Adipose tissue (tissue), 3 donors: ENCODE measurements around the gene SLX4. TPM values are rescaled to one million over a fixed set of nuclear protein-coding genes. Genes with fewer than 3 reads are reported as not detected.

Experiments
- H3K27ac ChIP-seq: one replicate; pipeline ENCODE4 v1.5.1; 2013; ENCODE audit warnings: low read depth, low read length
- WGBS, 3 donors: extraction: QIAGEN DNeasy Blood & Tissue Kit; methylation state at CpG; one replicate each; pipeline ENCODE4 v1.1.7; 2013; 5-methylcytosine and 5-hydroxymethylcytosine counted together
- polyA plus RNA-seq, 3 donors: library from polyadenylated mRNA; stranded (reverse); fragments of 200-250 nt; gene quantifications; one replicate each; pipeline ENCODE4 v1.2.3, GENCODE V29; 2013
- donor health status: healthy with polysubstance abuse.
- donor health status: Bipolar disorder and iron deficiency.
- donor health status: healthy.

Gene SLX4
- polyA plus RNA-seq, 3 donors: 0.84 to 1.7 (median 1.3) TPM

DNA sequence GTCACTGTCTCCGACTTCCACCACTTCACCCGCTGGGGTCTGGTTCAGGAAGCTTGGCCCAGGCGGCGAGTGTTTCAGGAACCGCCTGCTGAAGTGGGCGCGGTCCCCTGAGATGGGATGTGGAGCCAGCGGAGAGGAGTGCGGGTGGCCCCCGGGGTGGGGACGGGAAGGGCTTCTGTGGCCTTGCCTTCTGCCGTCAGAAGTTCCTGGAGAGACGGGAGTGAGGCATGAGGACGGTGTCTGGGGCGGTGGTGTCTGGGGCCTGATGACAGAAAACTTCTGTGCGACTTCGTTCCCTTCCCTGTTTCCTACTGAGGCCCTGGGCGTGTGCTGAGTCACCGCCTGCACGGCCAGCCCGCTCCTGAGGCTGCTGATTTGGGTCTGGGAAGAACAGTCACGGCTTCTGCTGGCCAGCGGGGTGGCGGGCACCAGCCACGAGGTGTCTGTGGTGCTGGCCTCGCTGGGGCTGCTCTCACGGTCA is 21.9 kb downstream of the SLX4 start:
- H3K27ac ChIP-seq: no peak overlapping the region
- 55 to 90% (median 57%) methylated on average over 27 of the region's 27 CpGs for WGBS, 3 donors

DNA sequence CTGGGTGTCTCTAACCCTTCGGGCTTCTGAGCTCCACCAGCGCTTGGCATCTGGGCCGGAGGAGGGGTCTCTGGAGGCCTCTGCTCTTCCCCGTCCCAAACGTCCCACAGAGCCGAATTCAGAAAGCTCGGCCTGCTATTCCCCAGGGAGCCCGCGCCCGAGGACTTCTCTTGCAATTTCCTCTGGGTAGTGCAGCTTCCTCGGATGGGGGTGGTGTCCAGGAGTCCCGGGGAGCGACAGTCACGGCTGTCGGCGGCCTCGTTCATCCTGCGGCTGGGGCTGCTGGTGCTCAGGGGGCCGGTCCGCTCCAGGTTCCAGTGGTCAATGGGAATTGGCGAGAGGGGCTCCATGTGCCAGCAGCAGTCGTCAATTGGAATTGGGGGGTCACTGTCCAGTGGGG is 22.4 kb downstream of the SLX4 start:
- WGBS, 3 donors: 71 to 95% (median 73%) methylated on average over 22 of the region's 22 CpGs
- no peak overlapping the region for H3K27ac ChIP-seq

DNA sequence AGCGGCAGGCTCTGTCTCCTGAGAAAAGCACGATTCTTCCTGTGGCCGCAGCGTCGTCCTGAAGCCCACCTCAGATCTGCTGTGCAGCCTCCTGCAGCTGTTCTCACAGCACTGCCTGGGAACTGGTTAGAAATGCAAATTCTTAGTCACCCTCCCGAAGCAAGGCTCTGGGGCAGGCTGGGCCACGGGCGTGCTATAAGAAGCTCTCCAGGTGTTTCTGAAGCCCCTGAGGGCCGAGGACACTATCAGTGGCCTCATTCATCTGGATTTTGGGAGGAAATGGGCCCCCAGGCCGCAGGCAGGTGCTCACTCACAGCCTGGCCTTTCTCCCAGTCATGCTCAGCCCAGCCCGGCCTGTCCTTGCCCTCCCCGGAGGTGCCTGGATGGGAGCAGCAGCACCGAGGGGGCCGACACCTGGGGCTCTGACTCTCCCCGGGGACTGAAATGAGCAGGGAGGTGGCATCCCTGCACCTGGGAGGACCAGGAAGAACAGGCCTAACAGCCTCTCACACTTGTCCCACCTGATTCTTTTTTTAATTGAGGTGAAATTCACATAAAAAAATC is 23.8 kb downstream of the SLX4 start:
- no peak overlapping the region for H3K27ac ChIP-seq
- 88 to 96% (median 90%) methylated on average over 15 of the region's 15 CpGs for WGBS, 3 donors

DNA sequence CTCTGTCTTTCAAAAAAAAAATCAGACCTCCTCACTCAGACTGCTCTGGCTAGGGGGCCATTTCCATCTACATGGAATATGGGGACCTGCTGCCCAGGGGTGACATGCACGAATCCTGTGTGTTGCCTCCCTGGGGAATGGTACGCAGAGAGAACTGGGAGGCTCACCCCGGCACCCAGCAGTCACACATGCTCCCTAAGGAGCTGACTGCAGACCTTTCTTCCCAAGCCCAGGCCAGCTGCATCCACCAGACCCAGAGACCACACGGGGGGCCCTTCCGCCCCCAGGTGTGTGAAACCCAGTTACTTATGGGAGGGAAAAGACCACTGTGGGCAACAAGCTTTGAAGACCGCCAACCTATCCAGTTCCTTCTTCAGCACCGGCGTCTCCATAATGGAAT is 27.0 kb downstream of the SLX4 start:
- no peak overlapping the region for H3K27ac ChIP-seq
- WGBS, 3 donors: 96% methylated on average over 8 of the region's 8 CpGs

DNA sequence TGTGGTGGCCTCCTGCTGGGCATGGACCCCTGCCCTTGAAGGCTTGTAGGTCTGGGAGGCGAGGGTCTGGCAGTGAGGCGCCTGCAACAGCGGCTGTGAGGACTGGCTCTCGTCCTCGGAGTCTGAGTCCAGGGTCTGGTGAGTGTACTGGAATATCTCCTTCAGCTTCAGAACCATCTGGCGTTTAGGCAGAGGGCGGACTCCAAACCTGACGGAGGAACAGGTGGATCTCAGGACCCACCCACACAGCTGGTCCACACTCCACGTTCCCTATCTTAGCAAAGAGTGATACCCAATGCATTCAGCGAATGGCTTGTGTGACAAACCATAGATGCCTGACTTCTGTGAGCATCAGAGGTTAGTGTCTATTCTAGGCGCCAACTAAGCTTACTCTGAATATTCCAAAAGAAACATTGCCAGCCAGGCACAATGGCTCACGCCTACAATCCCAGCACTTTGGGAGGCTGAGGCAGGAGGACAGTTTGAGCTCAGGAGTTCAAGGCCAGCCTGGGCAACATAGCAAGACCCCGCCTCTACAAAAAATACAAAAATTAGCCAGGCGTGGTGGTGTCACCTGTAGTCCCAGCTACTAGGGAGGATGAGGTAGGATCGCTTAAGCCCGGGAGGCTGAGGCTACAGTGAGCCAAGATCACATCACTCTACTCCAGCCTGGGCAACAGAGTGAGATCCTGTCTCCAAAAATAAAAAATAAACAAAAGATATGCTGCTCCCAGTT is 27.9 kb downstream of the SLX4 start:
- no peak overlapping the region for H3K27ac ChIP-seq
- WGBS, 3 donors: 95 to 96% (median 96%) methylated on average over 16 of the region's 16 CpGs

DNA sequence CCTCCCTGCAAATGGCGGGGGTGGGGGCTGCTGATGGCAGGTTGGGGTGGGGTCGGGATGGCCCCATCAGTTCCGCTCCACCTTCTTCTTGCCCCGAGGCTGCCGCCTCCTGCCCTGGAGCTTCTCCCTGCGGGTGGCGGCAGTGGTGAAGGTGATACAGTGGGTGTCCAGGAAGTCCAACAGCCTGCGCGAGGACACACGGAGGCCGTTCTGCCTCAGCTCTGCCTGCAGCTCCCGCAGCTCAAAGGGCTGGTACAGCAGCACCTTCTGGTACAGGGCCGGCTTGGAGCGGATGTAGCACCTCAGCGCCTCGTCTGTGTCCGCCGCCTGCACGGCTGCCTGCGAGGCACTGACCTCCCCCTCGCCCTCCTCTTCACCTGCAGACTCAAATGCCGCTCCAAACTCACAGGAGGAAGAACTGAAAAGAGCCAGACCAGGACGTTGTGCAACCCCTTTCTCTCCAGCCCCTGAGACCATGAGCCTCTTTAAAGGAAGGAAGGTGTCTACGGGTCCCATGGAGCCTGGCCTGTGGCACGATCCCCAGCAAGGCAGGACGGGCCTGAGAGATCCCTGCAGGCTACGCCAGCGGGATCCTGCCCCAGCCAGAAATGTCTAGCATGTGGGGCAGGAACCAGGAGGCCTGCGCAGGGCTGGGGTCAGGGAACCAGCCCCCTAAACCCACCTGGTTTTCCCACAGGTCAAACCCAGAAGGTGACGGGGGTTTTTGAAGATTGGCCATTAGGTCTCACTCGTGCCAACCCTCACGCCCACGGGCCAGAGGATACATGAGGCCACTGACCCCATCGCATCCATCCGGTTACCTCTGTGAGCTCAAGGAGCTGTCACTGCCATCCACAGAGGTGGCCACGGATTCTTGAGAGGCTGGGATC is 28.9 kb downstream of the SLX4 start:
- H3K27ac ChIP-seq: no peak overlapping the region
- WGBS, 3 donors: 86 to 92% (median 89%) methylated on average over 36 of the region's 36 CpGs

DNA sequence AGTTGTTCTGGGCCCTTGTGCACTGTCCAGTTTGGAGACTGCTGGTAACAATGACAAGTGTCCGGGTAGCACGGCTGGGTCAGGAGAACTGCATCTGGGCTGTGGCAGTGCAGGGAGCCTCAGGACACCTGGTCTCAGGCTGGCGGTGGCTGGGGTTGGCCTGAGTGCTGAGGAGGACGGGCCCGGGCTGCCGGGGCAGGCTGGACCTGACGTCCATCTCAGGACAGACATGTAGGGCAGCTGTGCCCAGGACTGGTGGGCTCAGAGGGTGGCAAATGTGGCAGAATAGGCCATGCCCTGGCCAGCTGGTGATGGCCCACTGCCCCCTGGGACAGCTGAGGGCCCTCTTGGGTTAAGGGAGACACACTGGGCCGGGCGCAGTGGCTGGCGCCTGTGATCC is 30.0 kb downstream of the SLX4 start:
- 91 to 97% (median 92%) methylated on average over 10 of the region's 10 CpGs for WGBS, 3 donors
- H3K27ac ChIP-seq: no peak overlapping the region

DNA sequence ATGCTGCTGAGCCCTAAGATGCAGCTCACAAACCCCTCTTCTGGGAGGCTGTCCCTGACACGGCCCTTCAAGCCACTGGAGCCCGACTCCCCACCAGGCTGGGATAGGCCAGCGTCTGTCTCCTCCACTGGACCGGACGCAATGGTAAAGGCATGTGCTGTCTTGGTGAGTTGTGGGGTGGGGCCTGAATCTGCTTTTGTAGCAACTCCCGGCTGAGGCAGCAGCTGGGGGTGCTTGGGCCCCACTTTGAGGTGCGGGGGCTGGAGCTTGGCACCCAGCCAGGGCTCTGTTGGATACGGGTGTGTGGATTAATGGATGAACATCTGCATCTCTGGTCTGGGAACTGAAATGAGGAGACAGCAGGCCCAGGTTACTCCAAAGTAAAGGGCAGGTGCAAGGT is 30.7 kb downstream of the SLX4 start:
- no peak overlapping the region for H3K27ac ChIP-seq
- WGBS, 3 donors: 57 to 74% (median 59%) methylated on average over 8 of the region's 8 CpGs

DNA sequence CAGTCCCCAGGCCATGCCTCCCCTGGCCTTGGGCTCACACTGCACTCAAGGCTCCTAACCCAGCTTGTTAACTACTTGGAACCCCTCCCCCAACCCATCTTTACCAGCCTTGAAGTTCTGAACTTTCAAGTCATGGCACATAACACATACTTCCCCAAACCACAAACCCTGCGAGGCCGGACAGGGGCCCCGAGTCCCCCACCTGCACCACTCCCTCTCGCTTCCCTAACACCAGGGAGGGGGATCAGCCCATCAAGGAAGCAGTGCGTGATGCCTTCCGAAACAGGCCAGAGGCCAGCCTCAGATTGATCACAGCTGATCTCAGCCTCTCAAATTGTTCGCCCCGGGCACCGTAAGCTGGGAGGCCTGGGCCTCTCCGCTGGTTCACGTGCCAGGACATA is 31.2 kb downstream of the SLX4 start:
- WGBS, 3 donors: 44 to 81% (median 45%) methylated on average over 11 of the region's 11 CpGs
- no peak overlapping the region for H3K27ac ChIP-seq

DNA sequence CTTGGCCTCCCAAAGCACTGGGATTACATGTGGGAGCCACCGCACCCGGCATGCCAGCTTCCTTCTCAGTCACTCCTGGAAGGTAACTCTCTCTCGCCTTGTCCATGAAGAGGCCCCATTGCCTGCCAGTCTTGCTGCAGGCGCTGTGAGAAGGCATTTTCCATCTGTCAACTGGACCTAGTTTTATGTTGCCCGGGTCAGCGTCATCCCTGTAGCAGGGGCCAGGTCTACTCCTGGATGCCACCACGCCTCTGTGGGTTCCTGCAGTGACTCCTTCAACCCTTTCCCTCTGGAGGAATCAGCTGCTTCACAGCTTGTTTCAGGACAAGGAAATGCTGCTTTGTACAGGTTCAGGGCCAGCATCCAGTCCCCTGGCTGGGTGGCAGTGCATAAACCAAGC is 31.6 kb downstream of the SLX4 start:
- WGBS, 3 donors: 84 to 94% (median 85%) methylated on average over 7 of the region's 7 CpGs

DNA sequence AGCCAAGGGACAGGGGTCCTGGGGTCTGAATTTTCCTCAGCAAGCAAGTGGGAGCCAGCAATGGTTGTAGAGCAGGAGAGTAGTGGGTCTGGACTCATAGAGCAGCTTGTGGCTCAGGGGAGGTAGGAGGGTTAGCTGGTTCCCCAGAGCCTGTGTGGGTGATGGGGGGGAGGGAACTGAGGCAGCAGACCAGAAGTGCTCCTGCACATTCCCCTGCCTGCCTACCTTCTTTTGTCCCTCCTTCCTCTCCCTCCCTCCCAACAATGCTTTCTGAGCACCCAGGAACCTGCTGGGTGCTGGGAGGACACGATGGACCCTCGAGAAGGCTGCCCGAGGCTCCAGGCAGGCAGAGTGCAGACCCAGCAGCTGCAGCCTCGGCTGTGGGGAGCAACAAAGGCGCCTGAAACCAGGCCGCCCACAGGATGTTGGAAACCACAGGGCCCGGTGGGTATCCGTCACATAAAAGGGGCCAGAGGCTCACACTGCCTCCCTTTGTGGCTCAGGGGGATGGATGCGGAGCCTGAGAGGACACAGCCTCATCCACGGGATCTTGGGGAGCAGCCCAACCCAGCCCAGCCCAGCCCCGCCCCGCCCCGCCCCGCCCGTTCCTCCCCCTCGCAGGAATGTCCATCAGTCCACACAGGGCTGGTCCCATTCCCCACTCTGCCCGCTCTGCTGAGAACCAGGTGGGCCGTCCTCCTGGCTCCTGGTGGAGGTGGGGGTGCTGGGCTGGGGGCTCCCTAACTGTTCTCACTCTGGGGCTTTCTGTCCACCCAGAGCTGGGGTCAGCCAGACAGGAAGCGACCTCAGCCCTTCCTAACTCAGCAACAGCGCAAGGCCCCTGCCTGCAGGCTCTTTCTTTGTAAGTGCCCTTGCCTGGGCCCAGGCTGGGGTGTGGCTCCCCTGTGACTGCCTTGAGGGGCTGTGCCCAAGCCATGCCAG is 32.5 kb downstream of the SLX4 start:
- no peak overlapping the region for H3K27ac ChIP-seq
- WGBS, 3 donors: 32 to 47% (median 40%) methylated on average over 16 to 20 of the region's 20 CpGs

More for the DNA sequence above, 31.6 kb downstream of the SLX4 start:
- no peak overlapping the region for H3K27ac ChIP-seq

DNA sequence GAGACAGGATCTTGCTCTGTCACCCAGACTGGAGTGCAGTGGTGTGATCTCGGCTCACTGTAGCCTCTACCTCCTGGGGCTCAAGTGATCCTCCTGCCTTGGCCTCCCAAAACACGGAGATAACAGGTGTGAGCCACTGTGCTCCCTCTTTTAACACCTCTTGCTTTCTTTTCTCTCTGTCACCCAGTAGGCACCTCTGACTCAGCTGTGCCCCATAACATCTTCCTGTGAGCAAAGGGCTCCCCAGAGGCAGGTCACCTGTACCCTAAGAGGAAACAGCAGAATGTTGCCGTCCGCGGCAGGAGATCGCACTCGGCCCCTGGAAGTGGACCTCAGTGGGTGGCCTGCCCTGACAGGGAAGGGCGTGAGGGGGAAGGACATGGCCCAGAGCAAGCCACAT is 33.3 kb downstream of the SLX4 start:
- H3K27ac ChIP-seq: no peak overlapping the region
- WGBS, 3 donors: 52 to 75% (median 59%) methylated on average over 8 of the region's 8 CpGs

DNA sequence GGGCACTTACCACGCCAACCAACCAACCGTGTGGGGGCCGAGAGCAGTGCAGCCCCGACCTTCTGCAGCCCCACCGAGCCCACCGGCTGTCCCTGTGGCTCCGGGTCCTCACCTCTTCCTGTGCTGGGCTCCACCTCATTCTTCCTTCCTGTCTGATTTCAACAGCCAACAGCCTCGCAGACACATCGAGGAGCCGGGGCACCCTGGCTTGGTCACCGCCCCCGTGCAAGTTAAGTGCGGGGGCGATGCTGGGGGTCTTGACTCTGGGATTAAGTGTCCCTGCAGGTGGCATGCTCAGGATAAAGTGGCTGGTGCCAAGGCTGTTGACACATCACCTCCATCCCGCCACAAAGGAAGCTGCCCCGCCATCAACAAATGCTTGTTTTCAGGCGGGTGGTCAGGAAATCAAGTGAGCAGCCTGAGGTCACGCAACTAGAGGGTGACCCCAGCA is 34.1 kb downstream of the SLX4 start, which contains the start of gene NLRC3:
Gene NLRC3, minus strand, starts transcription at position 102 of the 451 bp plus-strand sequence. CDS start 12,367 bp downstream, outside the sequence.
- no peak within 1 kb of the TSS for H3K27ac ChIP-seq
- WGBS, 3 donors: 25 to 46% (median 34%) methylated on average over 18 of the region's 18 CpGs

DNA sequence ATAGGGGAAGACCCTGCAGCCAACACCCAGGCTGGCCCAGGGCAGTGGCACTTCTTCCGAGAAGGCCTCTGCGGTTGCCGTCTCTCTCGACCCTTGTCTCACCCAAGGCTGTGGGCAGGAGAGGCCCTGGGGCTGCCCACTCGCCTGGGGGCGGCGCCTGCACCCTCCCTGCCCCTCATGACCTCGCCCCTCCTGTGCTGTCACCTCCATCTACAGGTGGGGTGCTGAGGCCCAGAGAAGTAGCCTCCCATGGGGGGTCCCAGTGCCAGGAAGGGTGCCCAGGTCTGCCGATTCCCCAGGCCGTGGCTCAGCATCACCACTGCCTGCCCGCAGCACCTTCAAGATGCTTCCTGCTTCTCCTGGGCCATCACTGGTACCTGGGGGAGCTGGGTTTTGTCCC is 35.2 kb downstream of the SLX4 start:
- WGBS, 3 donors: 62 to 81% (median 77%) methylated on average over 9 to 11 of the region's 11 CpGs
- no peak overlapping the region for H3K27ac ChIP-seq

DNA sequence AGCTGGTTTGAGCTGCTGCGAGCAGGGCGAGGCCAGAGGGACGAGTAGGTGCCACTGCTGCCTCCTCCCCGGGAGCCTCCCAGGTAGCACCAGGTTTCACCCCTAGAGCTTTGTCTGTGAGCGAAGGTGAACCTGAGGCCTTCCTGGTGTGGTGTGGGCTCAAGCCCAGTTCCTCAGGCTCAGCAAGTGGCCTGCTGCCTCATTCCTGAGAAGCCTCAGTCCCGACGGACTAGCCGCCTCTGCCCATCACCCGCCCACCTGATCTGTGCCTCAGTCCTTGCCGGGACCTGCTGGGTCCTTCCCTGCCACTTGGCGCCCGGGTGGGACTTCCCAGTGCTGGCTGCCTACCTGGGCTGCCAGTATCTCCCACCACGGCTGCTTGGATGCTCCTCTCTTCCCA is 35.9 kb downstream of the SLX4 start:
- no peak overlapping the region for H3K27ac ChIP-seq
- WGBS, 3 donors: 84 to 87% (median 85%) methylated on average over 13 of the region's 13 CpGs

DNA sequence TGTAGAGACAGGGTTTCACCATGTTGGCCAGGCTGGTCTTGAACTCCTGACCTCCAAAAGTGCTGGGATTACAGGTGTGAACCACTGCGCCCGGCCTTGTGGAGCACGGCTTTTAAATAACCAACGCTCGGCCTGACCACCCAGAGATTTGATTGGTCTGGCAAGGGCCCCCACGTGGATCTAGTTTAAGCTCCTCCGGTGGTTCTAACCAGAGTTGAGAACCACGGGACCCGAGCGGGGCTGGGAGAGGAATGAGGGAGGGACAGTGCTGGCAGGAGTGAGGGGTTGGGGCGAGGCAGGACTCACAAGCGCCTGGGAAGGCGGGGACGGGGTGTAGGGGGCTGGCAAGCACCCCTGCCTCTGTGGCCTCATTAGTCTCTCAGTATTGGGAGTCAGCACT is 37.2 kb downstream of the SLX4 start:
- WGBS, 3 donors: 85 to 88% (median 87%) methylated on average over 14 of the region's 14 CpGs
- no peak overlapping the region for H3K27ac ChIP-seq

DNA sequence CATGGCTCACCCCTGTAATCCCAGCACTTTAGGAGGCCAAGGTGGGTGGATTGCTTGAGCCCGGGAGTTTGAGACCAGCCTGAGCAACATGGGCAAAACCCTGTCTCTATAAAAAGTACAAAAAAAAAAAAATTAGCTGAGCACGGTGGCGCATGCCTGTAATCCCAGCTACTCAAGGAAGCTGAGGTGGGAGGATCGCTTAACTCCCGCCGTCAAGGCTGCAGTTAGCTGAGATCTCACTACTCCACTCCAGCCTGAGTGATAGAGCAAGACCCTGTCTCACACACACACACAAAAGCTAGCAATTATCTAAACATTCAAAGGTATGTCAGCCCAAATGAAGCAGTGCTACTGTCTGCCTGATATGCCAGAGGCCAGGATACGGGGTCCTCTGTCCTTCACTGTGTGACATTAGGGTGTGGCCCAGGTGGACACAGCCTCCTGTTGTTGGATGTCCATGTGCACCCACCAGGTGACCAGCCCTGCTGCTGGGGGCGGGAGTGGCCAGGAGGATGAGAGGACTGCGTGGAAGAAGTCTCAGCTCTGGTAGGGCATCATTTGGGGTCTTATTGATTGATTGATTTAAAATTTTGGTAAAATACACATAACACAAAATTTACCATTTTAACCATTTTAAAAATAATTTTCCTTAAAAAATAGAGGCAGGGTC is 38.1 kb downstream of the SLX4 start:
- H3K27ac ChIP-seq: no peak overlapping the region
- 79 to 81% (median 79%) methylated on average over 9 of the region's 9 CpGs for WGBS, 3 donors
